Lung (tissue), 12 donors: ENCODE results near the gene MTA3. TPM values are rescaled to one million over a fixed set of nuclear protein-coding genes. Genes with fewer than 3 reads are reported as not detected.

Experiments
- ATAC-seq: fragments of 200-7000 bp; cut with Tn5 transposase; one replicate; pipeline ENCODE4 v1.9.1; 2020; ENCODE audit warnings: moderate number of reproducible peaks; ENCODE audit not compliant: insufficient read depth, low FRiP score
- DNase-seq, 3 donors: peaks; one replicate each; pipeline ENCODE4 v3.0.0-alpha.2; 2013 to 2017
- H3K27ac ChIP-seq, 2 donors: one replicate each; pipeline ENCODE4 v1.5.1; 2013; ENCODE audit warnings: mild to moderate bottlenecking in 2 of 2, moderate library complexity in 2 of 2, control low read depth in 1 of 2, inconsistent platforms in 1 of 2, low read depth in 1 of 2, low read length in 1 of 2
- H3K27me3 ChIP-seq, 3 donors: one replicate each; pipeline ENCODE4 v1.5.1; 2013; ENCODE audit warnings: low read length in 2 of 3; ENCODE audit not compliant: control insufficient read depth in 3 of 3, insufficient read depth in 3 of 3
- H3K36me3 ChIP-seq, 4 donors: one replicate each; pipeline ENCODE4 v1.5.1; 2013; ENCODE audit warnings: low read length in 4 of 4, mild to moderate bottlenecking in 1 of 4, moderate library complexity in 1 of 4; ENCODE audit not compliant: control insufficient read depth in 4 of 4, insufficient read depth in 4 of 4
- H3K4me1 ChIP-seq, 5 donors: one replicate each; pipeline ENCODE4 v1.5.1; 2013; ENCODE audit warnings: low read length in 5 of 5, mild to moderate bottlenecking in 2 of 5, moderate library complexity in 1 of 5; ENCODE audit not compliant: control insufficient read depth in 5 of 5, insufficient read depth in 5 of 5
- H3K4me3 ChIP-seq: one replicate; pipeline ENCODE4 v1.5.1; 2013; ENCODE audit warnings: mild to moderate bottlenecking, control low read depth, moderate library complexity
- H3K9ac ChIP-seq, 2 donors: one replicate each; pipeline ENCODE4 v1.5.1; 2013; ENCODE audit warnings: low read length in 2 of 2, control low read depth in 1 of 2; ENCODE audit not compliant: insufficient read depth in 1 of 2
- H3K9me3 ChIP-seq, 4 donors: one replicate each; pipeline ENCODE4 v1.5.1; 2013; ENCODE audit warnings: low read length in 3 of 4, mild to moderate bottlenecking in 1 of 4, moderate library complexity in 1 of 4; ENCODE audit not compliant: control insufficient read depth in 4 of 4, insufficient read depth in 3 of 4
- CTCF ChIP-seq: IDR thresholded peaks from 2 replicates; pipeline ENCODE4 v1.5.1; 2012; ENCODE audit warnings: mild to moderate bottlenecking; ENCODE audit errors: control extremely low read depth, extremely low read depth
- WGBS, 2 donors: extraction: QIAGEN DNeasy Blood & Tissue Kit; methylation state at CpG; one replicate each; pipeline ENCODE4 v1.1.7; 2013; 5-methylcytosine and 5-hydroxymethylcytosine counted together
- polyA plus RNA-seq, 2 donors: library from polyadenylated mRNA; stranded (reverse); fragments of 200-250 nt; gene quantifications; one replicate each; pipeline ENCODE4 v1.2.1, GENCODE V29; 2013
- total RNA-seq, 2 donors: library from RNA; depleted of rRNA in 1 of 2; stranded (reverse); fragments of >200 nt in 1 of 2; gene quantifications; one replicate each; pipeline ENCODE4 v1.2.1, GENCODE V29; 2014 to 2021
- donor health status: control.
- donor health status: control.
- donor health status: Bipolar disorder and iron deficiency.
- donor health status: healthy.
- donor health status: DM: yes; HTN: yes; CAD: no.

The MTA3 gene
- total and polyA plus RNA-seq, 4 donors = 9.2 to 65.8 (median 24.4) TPM

GRCh38 chr2:42755191-42755880 lies 186.9 kb downstream of the MTA3 start:
- no peak for TF ChIP-seq CTCF
- ATAC-seq (no peak), DNase-seq (no peak)
- 58 to 70% methylated on average over 14 of the region's 14 CpGs for WGBS, 2 donors
- peaks cover 0 to 14% (median 9%) of the 10 kb centered on the region in 4 donors for H3K36me3 ChIP-seq
- H3K4me1 ChIP-seq = peaks cover 0 to 2% (median 0%) of the 10 kb centered on the region in 5 donors
- no peak overlapping the region for H3K9ac ChIP-seq
- H3K27me3 ChIP-seq = no peaks in the 10 kb centered on the region
- H3K4me3 ChIP-seq = no peak overlapping the region
- H3K27ac ChIP-seq = no peak overlapping the region
- no peaks in the 10 kb centered on the region for H3K9me3 ChIP-seq

- ATAC-seq (no peak), DNase-seq (no peak)
- peaks cover 0 to 15% (median 9%) of the 10 kb centered on the region in 4 donors for H3K36me3 ChIP-seq
- H3K4me3 ChIP-seq = no peak overlapping the region
- WGBS, 2 donors = 84 to 87% methylated on average over 10 of the region's 10 CpGs
- TF ChIP-seq CTCF = no peak
- H3K9ac ChIP-seq = no peak overlapping the region
- no peak overlapping the region for H3K27ac ChIP-seq
- H3K9me3 ChIP-seq = no peaks in the 10 kb centered on the region
- H3K27me3 ChIP-seq = no peaks in the 10 kb centered on the region
- H3K4me1 ChIP-seq = peaks cover 0 to 2% (median 0%) of the 10 kb centered on the region in 5 donors
Measured at GRCh38 chr2:42756150-42756775, 187.8 kb downstream of the MTA3 start.

GRCh38 chr2:42756966-42757513 lies 188.6 kb downstream of the MTA3 start:
- WGBS, 2 donors = 84 to 93% methylated on average over 6 of the region's 6 CpGs
- Histone ChIP-seq H3K4me1 (peaks cover 0 to 2% (median 0%) of the 10 kb centered on the region in 5 donors), H3K27ac (no peak overlapping the region), H3K36me3 (peaks cover 0 to 14% (median 8%) of the 10 kb centered on the region in 4 donors), H3K4me3 (no peak overlapping the region), H3K27me3 (no peaks in the 10 kb centered on the region), H3K9ac (no peak overlapping the region), H3K9me3 (no peaks in the 10 kb centered on the region)
- ATAC-seq = no peak
- no peak for TF ChIP-seq CTCF
- no peak for DNase-seq
